K562 (cell line): ENCODE results near the gene MYMX. TPM values are rescaled to one million over a fixed set of nuclear protein-coding genes. Genes with fewer than 3 reads are reported as not detected.

ENCODE experiments used
- LARP7 ChIP-seq: fragments of 450-650 bp; IDR thresholded peaks from 2 replicates; pipeline ENCODE4 v1.6.1; 2016
- OTX1 ChIP-seq: fragments of 450-650 bp; formaldehyde crosslinking; IDR thresholded peaks from 2 replicates; pipeline ENCODE4 v1.4.0; 2022; ENCODE audit warnings: mild to moderate bottlenecking
- TBL1XR1 ChIP-seq, 2 experiments: IDR thresholded peaks; 2 replicates each; pipeline ENCODE4 v1.6.1; 2012; ENCODE audit warnings: improper control_type of control experiment in 2 of 2, low read length in 2 of 2, mild to moderate bottlenecking in 1 of 2
- U2AF2 ChIP-seq: fragments of 200-400 bp; formaldehyde crosslinking; optimal IDR thresholded peaks from 2 replicates; pipeline ENCODE3; 2017; ENCODE audit warnings: low read depth, mild to moderate bottlenecking, low read length
- ZNF444 ChIP-seq: fragments of 250-450 bp; sonication (Bioruptor Pico); IDR thresholded peaks from 2 replicates; pipeline ENCODE4 v1.4.0; 2020; ENCODE audit warnings: mild to moderate bottlenecking, moderate library complexity
- ZNF75A ChIP-seq: fragments of 450-650 bp; formaldehyde crosslinking; IDR thresholded peaks from 2 replicates; pipeline ENCODE4 v1.4.0; 2020; ENCODE audit warnings: mild to moderate bottlenecking
- polyA plus RNA-seq, 8 experiments: library from polyadenylated mRNA; depleted of rRNA in 4 of 8; stranded (reverse) in 5 of 8; unstranded in 3 of 8; fragments of >200 nt; fragmentation: Nextera tagmentation in 2 of 8; fragmentation: Illumina TruSeq in 1 of 8; extraction: Ambion mirVana in 2 of 8; extraction: Trizol in 1 of 8; gene quantifications; 2 replicates each; pipeline versions ENCODE4 v1.2.1 to v1.2.3, GENCODE V29; 2011 to 2014; ENCODE audit warnings: inconsistent platforms in 1 of 8, missing spikeins in 1 of 8
- total RNA-seq, 7 experiments: library from RNA; depleted of rRNA in 6 of 7; stranded (reverse); fragments of >200 nt in 6 of 7; fragmentation: Illumina TruSeq in 2 of 7; extraction: Trizol in 2 of 7; gene quantifications; 2 replicates each; pipeline versions ENCODE4 v1.2.1 to v1.2.3, GENCODE V29; 2011 to 2021; ENCODE audit warnings: low replicate concordance in 1 of 7
- TF ChIP-seq, protein P1 (sequence below): IDR thresholded peaks from 2 replicates; pipeline ENCODE4 v1.6.1; 2014; ENCODE audit warnings: antibody characterized with exemption
- TF ChIP-seq, protein P2 (sequence below), 2 experiments: IDR thresholded peaks; 2 replicates each; pipeline ENCODE4 v1.6.1; 2012; ENCODE audit warnings: improper control_type of control experiment in 2 of 2, low read depth in 2 of 2, low read length in 2 of 2, borderline replicate concordance in 1 of 2
- TF ChIP-seq, protein P3 (sequence below): sonication (generic); formaldehyde crosslinking; IDR thresholded peaks from 2 replicates; pipeline ENCODE4 v1.8.1; 2023; ENCODE audit warnings: mild to moderate bottlenecking, missing genetic modification reagents
- TF ChIP-seq, protein P4 (sequence below), 2 experiments: fragments of 250-450 bp in 1 of 2; fragments of 450-650 bp in 1 of 2; sonication (Bioruptor Pico) in 1 of 2; IDR thresholded peaks; 2 replicates each; pipeline versions ENCODE4 v1.6.1 to v1.8.0; 2016 to 2021; ENCODE audit warnings: mild to moderate bottlenecking in 2 of 2, moderate library complexity in 2 of 2, missing compliant biosample characterization in 1 of 2, missing genetic modification characterization in 1 of 2
- TF ChIP-seq, protein P5 (sequence below), 2 experiments: fragments of 450-650 bp; formaldehyde crosslinking in 1 of 2; IDR thresholded peaks; 2 replicates each; pipeline versions ENCODE4 v1.4.0 to v1.6.1; 2014 to 2020; ENCODE audit warnings: mild to moderate bottlenecking in 2 of 2, borderline replicate concordance in 1 of 2, low read depth in 1 of 2

The MYMX gene
- total and polyA plus RNA-seq, 9 of the 15 experiments (the other 6 are each of a cell fraction or from before 2014, with no cell fraction given), result 0.12 TPM; not detected in 8

DNA sequence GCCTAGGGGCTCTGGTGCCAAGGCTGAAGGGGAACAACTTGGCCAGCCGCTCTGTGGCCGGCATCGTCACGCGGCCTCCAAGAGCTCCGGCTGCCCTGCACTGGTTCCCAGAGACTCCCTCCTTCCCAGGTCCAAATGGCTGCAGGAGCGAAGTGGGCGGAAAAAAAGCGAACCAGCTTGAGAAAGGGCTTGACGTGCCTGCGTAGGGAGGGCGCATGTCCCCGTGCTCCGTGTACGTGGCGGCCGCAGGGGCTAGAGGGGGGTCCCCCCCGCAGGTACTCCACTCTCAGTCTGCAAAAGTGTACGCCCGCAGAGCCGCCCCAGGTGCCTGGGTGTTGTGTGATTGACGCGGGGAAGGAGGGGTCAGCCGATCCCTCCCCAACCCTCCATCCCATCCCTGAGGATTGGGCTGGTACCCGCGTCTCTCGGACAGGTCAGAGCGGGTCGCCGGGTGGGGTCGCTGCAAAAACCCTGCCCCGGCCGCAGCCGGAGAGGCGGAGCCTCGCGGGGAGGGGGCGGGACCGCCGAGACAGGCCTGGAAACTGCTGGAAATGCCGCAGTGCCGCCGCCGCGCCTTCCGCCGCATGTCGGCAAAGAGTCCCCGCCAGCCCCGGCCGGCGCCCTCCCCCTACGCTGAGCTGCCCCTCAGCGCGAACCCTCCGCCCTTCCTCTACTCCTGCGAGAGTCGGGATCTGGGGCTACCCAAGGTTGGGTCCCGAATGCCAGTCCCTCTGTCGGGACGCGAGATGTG, 29.4 kb downstream of the MYMX start (continued):
- TF ChIP-seq ZNF75A, result no peak
- no peak; a peak in 1 of 4 replicates for TF ChIP-seq TBL1XR1 (IDR thresholded peaks at IDR 0.05; ENCODE audit: low read length in 2 of 2)
- TF ChIP-seq, protein P1, sequence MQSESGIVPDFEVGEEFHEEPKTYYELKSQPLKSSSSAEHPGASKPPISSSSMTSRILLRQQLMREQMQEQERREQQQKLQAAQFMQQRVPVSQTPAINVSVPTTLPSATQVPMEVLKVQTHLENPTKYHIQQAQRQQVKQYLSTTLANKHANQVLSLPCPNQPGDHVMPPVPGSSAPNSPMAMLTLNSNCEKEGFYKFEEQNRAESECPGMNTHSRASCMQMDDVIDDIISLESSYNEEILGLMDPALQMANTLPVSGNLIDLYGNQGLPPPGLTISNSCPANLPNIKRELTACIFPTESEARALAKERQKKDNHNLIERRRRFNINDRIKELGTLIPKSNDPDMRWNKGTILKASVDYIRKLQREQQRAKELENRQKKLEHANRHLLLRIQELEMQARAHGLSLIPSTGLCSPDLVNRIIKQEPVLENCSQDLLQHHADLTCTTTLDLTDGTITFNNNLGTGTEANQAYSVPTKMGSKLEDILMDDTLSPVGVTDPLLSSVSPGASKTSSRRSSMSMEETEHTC, result no peak
- no peak for TF ChIP-seq OTX1 (CRISPR knock-in tag)
- no peak for TF ChIP-seq ZNF444
- TF ChIP-seq, protein P2, sequence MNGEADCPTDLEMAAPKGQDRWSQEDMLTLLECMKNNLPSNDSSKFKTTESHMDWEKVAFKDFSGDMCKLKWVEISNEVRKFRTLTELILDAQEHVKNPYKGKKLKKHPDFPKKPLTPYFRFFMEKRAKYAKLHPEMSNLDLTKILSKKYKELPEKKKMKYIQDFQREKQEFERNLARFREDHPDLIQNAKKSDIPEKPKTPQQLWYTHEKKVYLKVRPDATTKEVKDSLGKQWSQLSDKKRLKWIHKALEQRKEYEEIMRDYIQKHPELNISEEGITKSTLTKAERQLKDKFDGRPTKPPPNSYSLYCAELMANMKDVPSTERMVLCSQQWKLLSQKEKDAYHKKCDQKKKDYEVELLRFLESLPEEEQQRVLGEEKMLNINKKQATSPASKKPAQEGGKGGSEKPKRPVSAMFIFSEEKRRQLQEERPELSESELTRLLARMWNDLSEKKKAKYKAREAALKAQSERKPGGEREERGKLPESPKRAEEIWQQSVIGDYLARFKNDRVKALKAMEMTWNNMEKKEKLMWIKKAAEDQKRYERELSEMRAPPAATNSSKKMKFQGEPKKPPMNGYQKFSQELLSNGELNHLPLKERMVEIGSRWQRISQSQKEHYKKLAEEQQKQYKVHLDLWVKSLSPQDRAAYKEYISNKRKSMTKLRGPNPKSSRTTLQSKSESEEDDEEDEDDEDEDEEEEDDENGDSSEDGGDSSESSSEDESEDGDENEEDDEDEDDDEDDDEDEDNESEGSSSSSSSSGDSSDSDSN (IDR thresholded peaks at IDR 0.05; ENCODE audit: borderline replicate concordance in 1 of 2, low read depth in 2 of 2, low read length in 2 of 2), result no peak
- TF ChIP-seq U2AF2, result no peak
- TF ChIP-seq, protein P3, sequence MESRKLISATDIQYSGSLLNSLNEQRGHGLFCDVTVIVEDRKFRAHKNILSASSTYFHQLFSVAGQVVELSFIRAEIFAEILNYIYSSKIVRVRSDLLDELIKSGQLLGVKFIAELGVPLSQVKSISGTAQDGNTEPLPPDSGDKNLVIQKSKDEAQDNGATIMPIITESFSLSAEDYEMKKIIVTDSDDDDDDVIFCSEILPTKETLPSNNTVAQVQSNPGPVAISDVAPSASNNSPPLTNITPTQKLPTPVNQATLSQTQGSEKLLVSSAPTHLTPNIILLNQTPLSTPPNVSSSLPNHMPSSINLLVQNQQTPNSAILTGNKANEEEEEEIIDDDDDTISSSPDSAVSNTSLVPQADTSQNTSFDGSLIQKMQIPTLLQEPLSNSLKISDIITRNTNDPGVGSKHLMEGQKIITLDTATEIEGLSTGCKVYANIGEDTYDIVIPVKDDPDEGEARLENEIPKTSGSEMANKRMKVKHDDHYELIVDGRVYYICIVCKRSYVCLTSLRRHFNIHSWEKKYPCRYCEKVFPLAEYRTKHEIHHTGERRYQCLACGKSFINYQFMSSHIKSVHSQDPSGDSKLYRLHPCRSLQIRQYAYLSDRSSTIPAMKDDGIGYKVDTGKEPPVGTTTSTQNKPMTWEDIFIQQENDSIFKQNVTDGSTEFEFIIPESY (CRISPR knock-in tag), result no peak
- TF ChIP-seq LARP7, result no peak; the same call in 1 of the 2 replicates
- TF ChIP-seq, protein P4, sequence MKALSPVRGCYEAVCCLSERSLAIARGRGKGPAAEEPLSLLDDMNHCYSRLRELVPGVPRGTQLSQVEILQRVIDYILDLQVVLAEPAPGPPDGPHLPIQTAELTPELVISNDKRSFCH (CRISPR knock-in tag; IDR thresholded peaks at IDR 0.05), result no peak
- TF ChIP-seq, protein P4 (tag; IDR thresholded peaks at IDR 0.05), result no peak
- TF ChIP-seq, protein P5, sequence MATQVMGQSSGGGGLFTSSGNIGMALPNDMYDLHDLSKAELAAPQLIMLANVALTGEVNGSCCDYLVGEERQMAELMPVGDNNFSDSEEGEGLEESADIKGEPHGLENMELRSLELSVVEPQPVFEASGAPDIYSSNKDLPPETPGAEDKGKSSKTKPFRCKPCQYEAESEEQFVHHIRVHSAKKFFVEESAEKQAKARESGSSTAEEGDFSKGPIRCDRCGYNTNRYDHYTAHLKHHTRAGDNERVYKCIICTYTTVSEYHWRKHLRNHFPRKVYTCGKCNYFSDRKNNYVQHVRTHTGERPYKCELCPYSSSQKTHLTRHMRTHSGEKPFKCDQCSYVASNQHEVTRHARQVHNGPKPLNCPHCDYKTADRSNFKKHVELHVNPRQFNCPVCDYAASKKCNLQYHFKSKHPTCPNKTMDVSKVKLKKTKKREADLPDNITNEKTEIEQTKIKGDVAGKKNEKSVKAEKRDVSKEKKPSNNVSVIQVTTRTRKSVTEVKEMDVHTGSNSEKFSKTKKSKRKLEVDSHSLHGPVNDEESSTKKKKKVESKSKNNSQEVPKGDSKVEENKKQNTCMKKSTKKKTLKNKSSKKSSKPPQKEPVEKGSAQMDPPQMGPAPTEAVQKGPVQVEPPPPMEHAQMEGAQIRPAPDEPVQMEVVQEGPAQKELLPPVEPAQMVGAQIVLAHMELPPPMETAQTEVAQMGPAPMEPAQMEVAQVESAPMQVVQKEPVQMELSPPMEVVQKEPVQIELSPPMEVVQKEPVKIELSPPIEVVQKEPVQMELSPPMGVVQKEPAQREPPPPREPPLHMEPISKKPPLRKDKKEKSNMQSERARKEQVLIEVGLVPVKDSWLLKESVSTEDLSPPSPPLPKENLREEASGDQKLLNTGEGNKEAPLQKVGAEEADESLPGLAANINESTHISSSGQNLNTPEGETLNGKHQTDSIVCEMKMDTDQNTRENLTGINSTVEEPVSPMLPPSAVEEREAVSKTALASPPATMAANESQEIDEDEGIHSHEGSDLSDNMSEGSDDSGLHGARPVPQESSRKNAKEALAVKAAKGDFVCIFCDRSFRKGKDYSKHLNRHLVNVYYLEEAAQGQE (IDR thresholded peaks at IDR 0.05; ENCODE audit: borderline replicate concordance), result peak; percentile 49
- TF ChIP-seq, protein P5 (CRISPR knock-in tag; IDR thresholded peaks at IDR 0.05; ENCODE audit: low read depth), result no peak
